GM10266 (cell line): ENCODE results near the gene TNS1.

Source experiments
- DNase-seq: peaks from one replicate; pipeline ENCODE4 v3.0.0; 2012; ENCODE audit errors: extremely low spot score
- CTCF ChIP-seq: IDR thresholded peaks from 2 replicates; pipeline ENCODE4 v1.5.1; 2012; ENCODE audit warnings: mild to moderate bottlenecking, low read depth; ENCODE audit not compliant: control insufficient read depth, insufficient read depth; ENCODE audit errors: missing control alignments

Gene TNS1

GRCh38 chr2:217930761-217931563 is 71.8 kb downstream of the TNS1 start:
- TF ChIP-seq CTCF: no peak
- no peak for DNase-seq

- no peak for DNase-seq
- TF ChIP-seq CTCF: no peak
These were observed 72.8 kb downstream of the TNS1 start for GRCh38 chr2:217929757-217930707.

- TF ChIP-seq CTCF: no peak
- no peak for DNase-seq
These were observed 73.5 kb downstream of the TNS1 start for GRCh38 chr2:217929272-217929671.

- no peak for TF ChIP-seq CTCF
These were observed 74.2 kb downstream of the TNS1 start for GRCh38 chr2:217928324-217929181.

GRCh38 chr2:217927601-217928323 is 75.0 kb downstream of the TNS1 start:
- TF ChIP-seq CTCF: no peak
- no peak for DNase-seq

More at GRCh38 chr2:217928324-217929181, 74.2 kb downstream of the TNS1 start:
- DNase-seq: no peak

GRCh38 chr2:217926801-217927200 is 76.0 kb downstream of the TNS1 start:
- no peak for DNase-seq
- TF ChIP-seq CTCF: no peak
